Measurements from ENCODE around the gene ANKRD12. TPM values are rescaled to one million over a fixed set of nuclear protein-coding genes. Genes with fewer than 3 reads are reported as not detected.
A peak's percentile ranks its signal among the peaks of the same experiment; 100 is the strongest.
"Not testable (repeated sequence)": the region's sequence is repeated elsewhere in the genome, so short reads cannot be mapped to it uniquely, and the experiment has no call there.

The ANKRD12 gene
- 87.3 TPM for polyA plus RNA-seq

GRCh38 chr18:9136315-9137155 lies at the start of gene ANKRD12:
ANKRD12 (plus strand) TSS chr18:9136781; CDS start chr18:9182433, 45,652 bp downstream.
- no peaks in the 10 kb centered on the region for H3K36me3 Mint-ChIP-seq
- H3K4me3 Mint-ChIP-seq: peak within 1 kb of the TSS; percentile 96 to 99 (median 98)
- peak within 1 kb of the TSS; percentile 99 for H3K27ac Mint-ChIP-seq
- peaks cover 42 to 49% (median 45%) of the 10 kb centered on the region in 3 donors for H3K4me1 Mint-ChIP-seq
- H3K27me3 Mint-ChIP-seq: no peaks in the 10 kb centered on the region
- no peaks in the 10 kb centered on the region for H3K9me3 Mint-ChIP-seq

- H3K27me3 Mint-ChIP-seq: no peaks in the 10 kb centered on the region
- no peaks in the 10 kb centered on the region for H3K36me3 Mint-ChIP-seq
- H3K4me1 Mint-ChIP-seq: peaks cover 18 to 31% (median 24%) of the 10 kb centered on the region in 3 donors
- peak overlapping the region in 1 of 3 donors; percentile 39 for H3K27ac Mint-ChIP-seq
- H3K9me3 Mint-ChIP-seq: no peaks in the 10 kb centered on the region
- no peak overlapping the region for H3K4me3 Mint-ChIP-seq
Measured at GRCh38 chr18:9087144-9087543, 49.4 kb upstream of the ANKRD12 start.

- Mint-ChIP-seq H3K9me3 (no peaks in the 10 kb centered on the region), H3K4me1 (peaks cover 8 to 20% (median 14%) of the 10 kb centered on the region in 3 donors), H3K27ac (no peak overlapping the region), H3K36me3 (no peaks in the 10 kb centered on the region), H3K27me3 (no peaks in the 10 kb centered on the region), H3K4me3 (no peak overlapping the region)
Measured at GRCh38 chr18:9088252-9088651, 48.3 kb upstream of the ANKRD12 start.

- not testable (repeated sequence) for H3K27ac Mint-ChIP-seq, H3K27me3 Mint-ChIP-seq, H3K4me3 Mint-ChIP-seq, H3K36me3 Mint-ChIP-seq, H3K9me3 Mint-ChIP-seq
- peaks cover 4 to 16% (median 9%) of the 10 kb centered on the region in 3 donors for H3K4me1 Mint-ChIP-seq
Measured at GRCh38 chr18:9088727-9089126, 47.9 kb upstream of the ANKRD12 start.

- H3K27ac Mint-ChIP-seq: peak overlapping the region in 2 of 3 donors; percentile 5 to 71
- H3K36me3 Mint-ChIP-seq: no peaks in the 10 kb centered on the region
- H3K9me3 Mint-ChIP-seq: no peaks in the 10 kb centered on the region
- H3K4me1 Mint-ChIP-seq: peaks cover 10 to 27% (median 18%) of the 10 kb centered on the region in 3 donors
- H3K27me3 Mint-ChIP-seq: no peaks in the 10 kb centered on the region
- H3K4me3 Mint-ChIP-seq: peak overlapping the region in 1 of 4 donors; percentile 1
Measured at GRCh38 chr18:9090578-9090977, 46.0 kb upstream of the ANKRD12 start.

GRCh38 chr18:9091066-9091476 lies 45.5 kb upstream of the ANKRD12 start:
- no peaks in the 10 kb centered on the region for H3K27me3 Mint-ChIP-seq
- no peaks in the 10 kb centered on the region for H3K9me3 Mint-ChIP-seq
- H3K4me1 Mint-ChIP-seq: peaks cover 15 to 31% (median 23%) of the 10 kb centered on the region in 3 donors
- no peaks in the 10 kb centered on the region for H3K36me3 Mint-ChIP-seq
- H3K27ac Mint-ChIP-seq: peak overlapping the region in 2 of 3 donors; percentile 5 to 71
- H3K4me3 Mint-ChIP-seq: peak overlapping the region in 1 of 4 donors; percentile 1

GRCh38 chr18:9092665-9093064 lies 43.9 kb upstream of the ANKRD12 start:
- Mint-ChIP-seq H3K27ac (no peak overlapping the region), H3K4me3 (no peak overlapping the region), H3K36me3 (no peaks in the 10 kb centered on the region), H3K4me1 (peaks cover 16 to 32% (median 27%) of the 10 kb centered on the region in 3 donors), H3K9me3 (no peaks in the 10 kb centered on the region), H3K27me3 (no peaks in the 10 kb centered on the region)

GRCh38 chr18:9093109-9093508 lies 43.5 kb upstream of the ANKRD12 start:
- not testable (repeated sequence) for H3K27me3 Mint-ChIP-seq, H3K27ac Mint-ChIP-seq, H3K9me3 Mint-ChIP-seq, H3K36me3 Mint-ChIP-seq, H3K4me3 Mint-ChIP-seq
- H3K4me1 Mint-ChIP-seq: peaks cover 16 to 32% (median 27%) of the 10 kb centered on the region in 3 donors

GRCh38 chr18:9094307-9095226 lies 42.0 kb upstream of the ANKRD12 start:
- Mint-ChIP-seq H3K4me3 (peak overlapping the region in 2 of 4 donors; percentile 81 to 82), H3K36me3 (no peaks in the 10 kb centered on the region)

GRCh38 chr18:9095297-9096006 lies 41.1 kb upstream of the ANKRD12 start:
- no peaks in the 10 kb centered on the region for H3K9me3 Mint-ChIP-seq
- no peaks in the 10 kb centered on the region for H3K27me3 Mint-ChIP-seq
- H3K36me3 Mint-ChIP-seq: no peaks in the 10 kb centered on the region
- peak overlapping the region; percentile 1 to 92 (median 92) for H3K27ac Mint-ChIP-seq
- peaks cover 14 to 27% (median 23%) of the 10 kb centered on the region in 3 donors for H3K4me1 Mint-ChIP-seq
- H3K4me3 Mint-ChIP-seq: peak overlapping the region; percentile 41 to 82 (median 74)

More at GRCh38 chr18:9094307-9095226, 42.0 kb upstream of the ANKRD12 start:
- H3K9me3 Mint-ChIP-seq: no peaks in the 10 kb centered on the region
- no peaks in the 10 kb centered on the region for H3K27me3 Mint-ChIP-seq
- peak overlapping the region; percentile 1 to 92 (median 92) for H3K27ac Mint-ChIP-seq
- peaks cover 16 to 32% (median 24%) of the 10 kb centered on the region in 3 donors for H3K4me1 Mint-ChIP-seq

GRCh38 chr18:9096007-9096371 lies 40.6 kb upstream of the ANKRD12 start:
- Mint-ChIP-seq H3K27ac (peak overlapping the region; percentile 1 to 92 (median 92)), H3K4me1 (peaks cover 14 to 26% (median 26%) of the 10 kb centered on the region in 3 donors), H3K9me3 (no peaks in the 10 kb centered on the region), H3K27me3 (no peaks in the 10 kb centered on the region), H3K36me3 (no peaks in the 10 kb centered on the region), H3K4me3 (peak overlapping the region; percentile 41 to 82 (median 74))

- Mint-ChIP-seq H3K4me1 (peaks cover 16 to 29% (median 25%) of the 10 kb centered on the region in 3 donors), H3K27me3 (no peaks in the 10 kb centered on the region), H3K4me3 (peak overlapping the region in 1 of 4 donors; percentile 30), H3K9me3 (no peaks in the 10 kb centered on the region), H3K36me3 (peaks cover 1% of the 10 kb centered on the region), H3K27ac (no peak overlapping the region)
Measured at GRCh38 chr18:9096685-9097084, 39.9 kb upstream of the ANKRD12 start.

- Mint-ChIP-seq H3K4me1 (peaks cover 16 to 31% (median 26%) of the 10 kb centered on the region in 3 donors), H3K27me3 (no peaks in the 10 kb centered on the region), H3K27ac (peak overlapping the region in 1 of 3 donors; percentile 74), H3K9me3 (no peaks in the 10 kb centered on the region), H3K36me3 (peaks cover 1% of the 10 kb centered on the region), H3K4me3 (peak overlapping the region in 2 of 4 donors; percentile 17 to 25)
Measured at GRCh38 chr18:9097349-9097748, 39.2 kb upstream of the ANKRD12 start.

- no peaks in the 10 kb centered on the region for H3K27me3 Mint-ChIP-seq
- peaks cover 7% of the 10 kb centered on the region for H3K36me3 Mint-ChIP-seq
- peaks cover 29 to 43% (median 31%) of the 10 kb centered on the region in 3 donors for H3K4me1 Mint-ChIP-seq
- peaks cover 0 to 1% (median 0%) of the 10 kb centered on the region in 3 donors for H3K9me3 Mint-ChIP-seq
- peak overlapping the region; percentile 1 to 64 (median 29) for H3K27ac Mint-ChIP-seq
- peak overlapping the region in 2 of 4 donors; percentile 77 to 83 for H3K4me3 Mint-ChIP-seq
Measured at GRCh38 chr18:9100796-9101195, 35.8 kb upstream of the ANKRD12 start.

All from IgD-negative memory B cell (primary cell).